Gastrocnemius medialis (tissue), 4 donors: ENCODE data around the gene COLGALT1.

Source experiments
- CTCF ChIP-seq, 5 experiments: fragments of 450-650 bp in 3 of 5; fragments of 200-600 bp in 2 of 5; sonication (generic) in 2 of 5; IDR thresholded peaks in 4 of 5; conservative IDR thresholded peaks in 1 of 5; 1 replicate in 4 of 5; 2 replicates in 1 of 5; pipeline ENCODE4 v1.5.1; 2016 to 2019; ENCODE audit warnings: antibody characterized with exemption in 5 of 5, mild to moderate bottlenecking in 3 of 5, moderate library complexity in 3 of 5
- POLR2A ChIP-seq, 2 donors: fragments of 450-650 bp; IDR thresholded peaks; one replicate each; pipeline ENCODE4 v1.6.1; 2017; ENCODE audit warnings: antibody characterized with exemption in 2 of 2, mild to moderate bottlenecking in 2 of 2, moderate library complexity in 2 of 2

GRCh38 chr19:17575871-17576757 is 20.7 kb downstream of the COLGALT1 start:
- TF ChIP-seq CTCF (IDR thresholded peaks at IDR 0.05 in 4 of 5, conservative IDR thresholded peaks at IDR 0.05 in 1 of 5): no peak
- no peak for TF ChIP-seq POLR2A (IDR thresholded peaks at IDR 0.05)
